HK-2 (cell line): ENCODE measurements around the gene KCNMB1.

Experiments used
- DNase-seq: peaks from one replicate; pipeline ENCODE4 v3.0.0-alpha.2; 2018; ENCODE audit not compliant: unreplicated experiment

The KCNMB1 gene

DNA sequence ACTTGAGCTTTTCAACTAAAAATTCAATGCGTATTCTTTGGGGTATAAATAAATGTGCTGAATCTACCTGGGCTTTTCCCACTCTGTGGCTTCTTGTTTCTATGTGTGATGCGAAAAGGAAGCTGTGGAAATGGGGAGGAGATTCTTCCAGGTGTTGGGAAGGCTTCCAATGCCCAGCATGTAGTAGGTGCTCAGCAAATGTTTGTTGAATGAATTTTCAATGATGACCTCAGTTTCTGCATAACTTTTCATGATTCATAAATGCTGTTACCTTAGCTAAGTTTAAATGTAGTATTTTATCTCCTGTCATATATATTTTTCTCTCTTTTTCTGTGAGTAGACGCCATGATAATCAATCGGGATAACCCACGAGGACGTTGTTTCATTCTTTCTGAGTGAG, 25.6 kb upstream of the KCNMB1 start:
- DNase-seq = no peak

- DNase-seq = no peak
Observed at GRCh38 chr5:170413897-170414296, 24.7 kb upstream of the KCNMB1 start.

DNA sequence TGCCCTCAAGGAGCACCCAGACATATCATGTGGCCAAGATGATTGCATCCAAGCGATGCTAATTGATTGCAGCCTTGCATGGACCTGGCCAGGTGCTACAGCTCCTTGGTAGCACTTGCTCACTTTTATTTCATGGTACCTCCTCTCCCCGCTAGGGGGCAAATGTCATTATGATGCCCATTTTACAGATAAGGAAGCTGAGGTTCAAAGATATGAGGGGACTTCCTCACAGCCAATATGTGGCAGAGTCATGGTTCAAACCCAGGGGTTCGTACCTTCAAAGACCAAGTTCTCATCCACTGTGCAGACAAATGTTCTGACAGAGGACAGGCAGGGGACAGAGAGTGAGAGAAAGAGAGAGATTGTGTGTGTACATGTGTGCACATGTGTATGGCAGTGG, 21.9 kb upstream of the KCNMB1 start:
- no peak for DNase-seq

DNA sequence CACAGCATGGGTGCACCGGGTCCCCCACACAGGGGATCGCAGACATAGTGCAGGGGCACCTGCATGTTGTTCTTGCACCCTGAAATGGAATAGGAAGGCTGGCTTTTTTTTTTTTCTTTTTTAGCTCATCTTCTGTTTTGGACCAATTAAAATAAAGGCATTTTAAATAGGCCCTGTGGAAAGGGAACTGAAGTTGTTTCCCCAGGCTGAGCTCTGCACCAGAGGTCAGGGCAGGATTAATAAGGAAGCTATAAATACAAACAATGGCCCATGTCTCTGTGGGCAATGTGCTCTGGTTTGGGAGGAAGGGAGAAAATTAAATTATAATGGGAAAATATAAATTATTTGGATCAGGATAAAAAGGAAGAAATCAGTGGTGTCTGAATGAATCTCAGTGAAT, 21.2 kb upstream of the KCNMB1 start:
- DNase-seq = no peak

DNA sequence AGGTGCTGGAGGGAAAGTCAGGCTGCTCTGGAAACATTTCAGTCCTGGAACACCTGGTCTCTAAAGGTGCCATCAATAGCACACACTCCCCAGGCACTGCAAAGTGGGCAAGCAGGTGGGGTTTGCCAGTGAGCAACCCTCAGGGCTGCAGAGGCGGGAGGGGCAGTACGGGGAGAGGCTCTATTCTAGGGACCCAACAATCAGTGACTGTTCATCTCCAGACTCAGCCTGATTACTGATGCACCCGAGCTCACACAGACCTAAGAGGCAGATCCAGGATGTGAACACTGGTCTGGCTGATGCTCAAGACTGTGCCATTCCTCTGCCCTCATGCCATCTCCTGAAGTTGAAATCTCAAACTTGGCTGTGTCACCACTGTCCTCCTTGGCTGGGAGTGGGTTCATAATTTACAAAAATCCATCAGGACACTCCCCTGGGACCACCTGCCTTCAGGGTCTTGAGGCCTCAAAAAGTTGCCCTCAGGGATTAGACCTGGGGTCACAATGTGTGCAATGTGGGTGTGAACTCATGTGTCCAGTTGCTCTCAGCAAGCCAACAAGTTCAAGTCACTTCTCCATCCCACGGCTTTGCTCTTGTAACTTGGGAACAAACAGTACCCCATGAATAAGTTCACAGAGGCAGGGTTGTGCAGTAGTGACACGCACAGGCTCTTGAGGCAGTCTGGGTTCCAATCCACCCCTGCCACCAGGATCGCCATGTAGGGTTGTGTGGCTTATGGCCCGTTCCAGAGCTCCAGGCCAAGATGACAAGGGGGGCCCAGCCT, 19.9 kb upstream of the KCNMB1 start:
- no peak for DNase-seq

- no peak for DNase-seq
Observed at GRCh38 chr5:170408226-170408625, 19.1 kb upstream of the KCNMB1 start.

DNA sequence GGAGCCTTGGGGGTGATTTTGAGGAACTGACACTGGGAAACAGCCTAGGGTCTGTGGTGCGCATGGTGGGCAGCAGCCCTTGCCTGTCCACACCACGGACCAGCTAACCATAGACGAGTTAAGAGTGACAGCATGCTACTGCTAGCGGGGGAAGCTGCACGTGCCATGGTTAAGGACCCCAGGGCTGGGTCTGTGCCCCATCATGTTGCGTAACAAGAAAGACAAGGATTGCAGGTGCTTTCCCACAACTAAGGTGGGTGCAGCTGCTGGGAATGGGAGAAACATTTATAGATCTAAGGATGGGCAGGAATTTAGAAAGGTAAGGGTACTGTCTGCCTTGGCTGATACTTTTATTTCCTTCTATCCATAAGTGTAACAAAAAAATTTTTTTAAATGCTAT, 17.9 kb upstream of the KCNMB1 start:
- no peak for DNase-seq

GRCh38 chr5:170405817-170406216, 16.6 kb upstream of the KCNMB1 start:
- no peak for DNase-seq

DNA sequence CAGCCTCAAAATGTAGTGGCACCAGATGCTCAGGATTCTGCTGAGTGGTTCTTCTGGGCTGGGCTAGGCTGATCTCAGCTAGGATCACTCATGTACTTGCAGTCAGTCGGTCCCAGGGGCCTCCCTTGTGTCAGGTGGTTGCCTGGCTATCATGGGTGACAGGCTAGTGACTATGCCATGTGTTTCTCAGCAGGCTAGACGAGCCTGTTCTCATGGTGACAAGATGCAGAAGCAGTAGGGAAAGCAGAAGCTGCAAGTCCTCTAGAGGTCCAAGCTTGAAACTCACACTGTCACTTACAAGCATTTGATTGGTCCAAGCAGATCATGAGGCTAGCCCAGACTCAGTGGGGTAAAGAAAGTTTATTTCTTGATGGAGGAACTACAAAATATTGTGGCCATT, 15.2 kb upstream of the KCNMB1 start:
- no peak for DNase-seq

- no peak for DNase-seq
Observed at GRCh38 chr5:170403675-170404074, 14.5 kb upstream of the KCNMB1 start.

- DNase-seq = no peak
Observed at GRCh38 chr5:170402508-170402907, 13.3 kb upstream of the KCNMB1 start.

- DNase-seq = no peak
Observed at GRCh38 chr5:170397059-170397458, 7.9 kb upstream of the KCNMB1 start.

DNA sequence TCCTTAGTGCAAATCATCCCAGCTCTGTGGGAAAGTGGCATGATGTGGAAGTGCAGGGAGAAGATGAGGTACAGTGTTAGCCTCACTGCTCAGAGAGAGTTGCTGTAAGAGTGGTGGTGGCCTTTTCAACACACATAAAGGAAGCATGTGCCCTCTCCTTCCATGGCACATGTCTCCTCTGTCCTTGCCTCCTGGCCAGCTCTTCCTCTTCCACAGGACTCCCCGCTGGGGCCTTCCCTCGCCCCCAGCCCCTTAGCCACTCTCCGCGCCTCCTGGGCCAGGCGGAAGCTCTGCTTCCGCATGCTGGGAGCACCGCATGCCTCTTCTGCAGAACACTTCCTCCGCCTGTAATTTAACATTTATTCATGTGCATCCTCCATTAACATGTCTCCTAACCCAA, 4.8 kb upstream of the KCNMB1 start:
- DNase-seq = no peak

- no peak for DNase-seq
Observed at GRCh38 chr5:170393235-170393634, 4.1 kb upstream of the KCNMB1 start.

- DNase-seq = no peak
Observed at GRCh38 chr5:170390472-170390871, 1.3 kb upstream of the KCNMB1 start.

DNA sequence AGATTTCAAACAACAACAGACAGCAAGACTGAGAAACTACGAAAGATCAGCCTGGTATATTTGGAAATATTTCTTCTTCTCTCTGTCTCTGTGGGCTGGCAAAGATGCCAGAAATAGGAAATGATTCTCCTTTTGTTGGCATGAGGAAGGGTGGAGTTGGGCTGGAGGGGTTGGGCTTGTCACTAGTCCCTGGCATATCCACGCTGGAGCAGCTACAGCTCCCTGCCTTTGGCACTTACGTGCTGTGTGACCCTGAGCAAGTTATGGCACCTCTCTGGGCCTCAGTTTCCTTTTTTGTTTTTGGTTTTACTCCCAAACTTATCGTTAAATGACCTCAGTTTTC, 354 bp upstream of the KCNMB1 start:
- DNase-seq = no peak

DNA sequence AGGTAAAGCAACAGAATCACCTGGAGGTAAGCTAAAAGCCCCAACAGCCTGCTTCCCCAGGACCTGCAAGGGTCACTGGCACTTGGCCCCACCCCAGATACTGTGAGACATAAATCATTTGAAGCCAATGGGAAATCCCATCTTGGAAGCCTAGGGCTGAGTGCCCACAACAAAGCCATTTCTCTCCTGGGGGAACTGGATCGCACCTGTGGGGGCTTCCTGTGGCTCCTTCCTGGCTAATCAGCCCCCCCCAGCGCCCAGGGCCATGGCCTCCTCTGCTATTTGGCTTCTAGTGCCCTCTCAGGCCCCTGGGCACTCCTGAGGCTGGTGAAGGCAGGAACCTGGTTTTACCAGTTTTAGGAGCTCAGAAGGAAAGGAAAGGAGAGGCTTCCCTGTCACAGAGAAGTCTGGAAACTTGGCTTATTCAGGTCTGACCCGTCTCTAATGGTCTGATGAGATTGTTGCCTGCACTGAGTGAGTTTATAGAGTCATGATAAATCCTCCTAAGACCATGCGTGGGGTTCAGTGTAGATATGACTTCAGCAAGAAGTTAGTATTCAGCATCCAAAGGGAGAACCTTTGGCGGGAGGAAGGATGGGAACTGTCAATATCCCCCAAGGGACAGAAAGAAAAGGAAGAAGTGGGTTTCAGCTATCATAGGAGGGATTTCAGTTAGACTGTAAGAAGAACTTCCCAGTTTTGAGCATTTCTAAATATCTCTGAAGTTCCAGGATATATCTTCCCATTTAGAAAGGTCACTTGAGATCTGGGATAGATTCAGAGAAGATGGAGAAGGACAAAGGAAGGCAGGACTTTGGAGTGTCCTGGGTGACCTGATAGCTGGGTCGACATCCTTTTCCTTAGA, 1.2 kb downstream of the KCNMB1 start:
- no peak for DNase-seq

- no peak for DNase-seq
Observed at GRCh38 chr5:170386743-170387395, 2.3 kb downstream of the KCNMB1 start.

GRCh38 chr5:170383227-170383626, 5.9 kb downstream of the KCNMB1 start:
- no peak for DNase-seq

DNA sequence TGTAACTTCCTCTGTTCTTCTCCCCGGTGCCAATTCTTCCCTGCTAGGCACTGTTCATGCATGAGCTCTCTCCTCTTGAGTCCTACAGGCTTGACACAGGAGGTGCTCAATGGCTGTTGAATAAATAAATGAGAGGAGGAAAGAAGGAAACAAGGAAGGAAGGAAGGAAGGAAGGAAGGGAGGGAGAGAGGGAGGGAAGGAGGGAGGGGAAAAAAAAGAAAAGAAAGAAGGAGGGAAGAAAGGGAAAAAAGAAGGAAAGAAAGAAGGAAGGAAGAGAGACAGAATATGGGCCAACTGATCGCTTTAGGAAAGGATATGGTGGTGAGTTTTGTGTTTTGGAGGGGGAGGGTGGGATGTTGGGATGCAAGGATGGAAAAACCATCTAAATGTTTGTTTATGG, 6.4 kb downstream of the KCNMB1 start:
- no peak for DNase-seq

GRCh38 chr5:170380361-170380951, 8.7 kb downstream of the KCNMB1 start:
- no peak for DNase-seq

DNA sequence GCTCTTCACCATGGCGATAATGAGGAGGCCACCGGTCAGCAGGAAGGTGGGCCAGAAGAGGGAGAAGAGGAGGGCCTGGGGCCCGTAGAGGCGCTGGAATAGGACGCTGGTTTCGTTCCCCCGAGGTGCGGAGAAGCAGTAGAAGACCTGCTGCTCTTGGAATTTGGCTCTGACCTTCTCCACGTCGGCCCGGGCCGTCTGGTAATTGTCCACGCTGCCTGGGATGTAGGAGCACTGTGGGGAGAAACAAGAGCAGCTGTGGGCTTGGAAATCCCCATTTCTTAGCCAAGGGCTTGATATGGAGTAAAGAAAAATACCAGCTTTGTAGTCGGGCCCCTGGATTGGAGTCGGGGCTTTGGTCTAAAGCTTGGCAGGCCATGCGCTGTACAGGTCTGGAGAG, 10.4 kb downstream of the KCNMB1 start:
- no peak for DNase-seq
